H9 (cell line): Measurements from ENCODE around the gene GLB1L3. TPM values are rescaled to one million over a fixed set of nuclear protein-coding genes. Genes with fewer than 3 reads are reported as not detected.

ENCODE experiments used
- DNase-seq: peaks from one replicate; pipeline ENCODE4 v3.0.0-alpha.2; 2017
- H2AFZ ChIP-seq: one replicate; pipeline ENCODE4 v1.6.1; 2013; ENCODE audit warnings: mild to moderate bottlenecking, low read length, control low read depth, moderate library complexity
- H2AK5ac ChIP-seq: 2 replicates; pipeline ENCODE4 v1.6.1; 2013; ENCODE audit warnings: low read length, control low read depth, mixed read lengths; ENCODE audit not compliant: insufficient read length
- H2BK120ac ChIP-seq: one replicate; pipeline ENCODE4 v1.6.1; 2013; ENCODE audit warnings: low read depth, mild to moderate bottlenecking, low read length, control low read depth, inconsistent platforms; ENCODE audit not compliant: poor library complexity, severe bottlenecking
- H2BK12ac ChIP-seq: 2 replicates; pipeline ENCODE4 v1.6.1; 2013; ENCODE audit warnings: low read length, control low read depth, mixed read lengths, low read depth; ENCODE audit not compliant: insufficient read length
- H2BK15ac ChIP-seq: 2 replicates; pipeline ENCODE4 v1.6.1; 2013; ENCODE audit warnings: low read depth, low read length, control low read depth
- H2BK20ac ChIP-seq: one replicate; pipeline ENCODE4 v1.6.1; 2013; ENCODE audit warnings: low read depth, mild to moderate bottlenecking, low read length, control low read depth, inconsistent platforms; ENCODE audit not compliant: poor library complexity, severe bottlenecking
- H2BK5ac ChIP-seq: 2 replicates; pipeline ENCODE4 v1.6.1; 2013; ENCODE audit warnings: low read length, control low read depth, mixed read lengths; ENCODE audit not compliant: insufficient read length
- H3K14ac ChIP-seq: 2 replicates; pipeline ENCODE4 v1.6.1; 2013; ENCODE audit warnings: low read length, control low read depth; ENCODE audit not compliant: insufficient read depth
- H3K18ac ChIP-seq: 2 replicates; pipeline ENCODE4 v1.6.1; 2013; ENCODE audit warnings: low read depth, mild to moderate bottlenecking, mixed read lengths, low read length, control low read depth; ENCODE audit not compliant: insufficient read length
- H3K23ac ChIP-seq: 2 replicates; pipeline ENCODE4 v1.6.1; 2013; ENCODE audit warnings: low read length, control low read depth, mixed read lengths, low read depth; ENCODE audit not compliant: insufficient read length
- H3K23me2 ChIP-seq: 2 replicates; pipeline ENCODE4 v1.6.1; 2013; ENCODE audit warnings: low read depth, mild to moderate bottlenecking, mixed read lengths, low read length, control low read depth; ENCODE audit not compliant: insufficient read length, poor library complexity, severe bottlenecking
- H3K27ac ChIP-seq: 2 replicates; pipeline ENCODE4 v1.5.1; 2013; ENCODE audit warnings: low read length, control low read depth, mixed read lengths, low read depth; ENCODE audit not compliant: insufficient read length
- H3K27me3 ChIP-seq: 2 replicates; pipeline ENCODE4 v1.6.1; 2013; ENCODE audit warnings: low read length, control low read depth, inconsistent platforms; ENCODE audit not compliant: insufficient read depth
- H3K4ac ChIP-seq: 2 replicates; pipeline ENCODE4 v1.6.1; 2013; ENCODE audit warnings: low read depth, mild to moderate bottlenecking, control low read depth, inconsistent platforms, low read length, moderate library complexity
- H3K4me1 ChIP-seq: 2 replicates; pipeline ENCODE4 v1.6.1; 2013; ENCODE audit warnings: low read length, control low read depth, inconsistent platforms; ENCODE audit not compliant: insufficient read depth
- H3K4me2 ChIP-seq: 2 replicates; pipeline ENCODE4 v1.6.1; 2013; ENCODE audit warnings: low read length, control low read depth, mixed read lengths; ENCODE audit not compliant: insufficient read length, insufficient read depth
- H3K56ac ChIP-seq: 2 replicates; pipeline ENCODE4 v1.6.1; 2013; ENCODE audit warnings: low read depth, mild to moderate bottlenecking, mixed read lengths, low read length, control low read depth; ENCODE audit not compliant: insufficient read length
- H3K79me1 ChIP-seq: 2 replicates; pipeline ENCODE4 v1.6.1; 2013; ENCODE audit warnings: low read depth, mild to moderate bottlenecking, moderate library complexity, low read length, control low read depth, inconsistent platforms; ENCODE audit not compliant: insufficient read depth, poor library complexity, severe bottlenecking
- H3K79me2 ChIP-seq: 2 replicates; pipeline ENCODE4 v1.6.1; 2013; ENCODE audit warnings: low read length, control low read depth, inconsistent platforms; ENCODE audit not compliant: insufficient read depth
- H3K9ac ChIP-seq: 2 replicates; pipeline ENCODE4 v1.6.1; 2013; ENCODE audit warnings: low read length, control low read depth, mixed read lengths; ENCODE audit not compliant: insufficient read length; ENCODE audit errors: extremely low read depth
- H3K9me3 ChIP-seq: one replicate; pipeline ENCODE4 v1.6.1; 2013; ENCODE audit warnings: low read depth, low read length, inconsistent platforms; ENCODE audit not compliant: control insufficient read depth
- H3T11ph ChIP-seq: one replicate; pipeline ENCODE4 v1.6.1; 2013; ENCODE audit warnings: mild to moderate bottlenecking, low read length, control low read depth, inconsistent platforms
- H4K20me1 ChIP-seq: one replicate; pipeline ENCODE4 v1.6.1; 2013; ENCODE audit not compliant: control insufficient read depth, insufficient read length, insufficient read depth
- H4K5ac ChIP-seq: 2 replicates; pipeline ENCODE4 v1.6.1; 2013; ENCODE audit warnings: low read depth, mild to moderate bottlenecking, mixed read lengths, low read length, control low read depth; ENCODE audit not compliant: insufficient read length
- H4K8ac ChIP-seq: replicated peaks from 2 replicates; pipeline ENCODE4 v1.6.1; 2013; ENCODE audit warnings: low read length, control low read depth, mixed read lengths, low read depth; ENCODE audit not compliant: insufficient read length
- H4K91ac ChIP-seq: 2 replicates; pipeline ENCODE4 v1.6.1; 2013; ENCODE audit warnings: low read depth, mild to moderate bottlenecking, moderate library complexity, mixed read lengths, low read length, control low read depth; ENCODE audit not compliant: insufficient read length
- H3K27ac Mint-ChIP-seq, 3 experiments: 2 replicates in 2 of 3; 3 replicates in 1 of 3; pipeline ENCODE4 v1.8.0; 2020 to 2021; ENCODE audit warnings: mixed read lengths in 3 of 3, mild to moderate bottlenecking in 1 of 3, moderate library complexity in 1 of 3
- H3K27me3 Mint-ChIP-seq: 2 replicates; pipeline ENCODE4 v1.8.0; 2021; ENCODE audit warnings: low read depth, mild to moderate bottlenecking, moderate library complexity, mixed read lengths
- H3K36me3 Mint-ChIP-seq, 3 experiments: 2 replicates in 2 of 3; 3 replicates in 1 of 3; pipeline ENCODE4 v1.8.0; 2020 to 2021; ENCODE audit warnings: low read depth in 3 of 3, mixed read lengths in 3 of 3; ENCODE audit not compliant: insufficient read depth in 1 of 3
- H3K4me1 Mint-ChIP-seq, 2 experiments: 2 replicates each; pipeline ENCODE4 v1.8.0; 2020; ENCODE audit warnings: mixed read lengths in 2 of 2
- H3K4me3 Mint-ChIP-seq, 2 experiments: 2 replicates in 1 of 2; 3 replicates in 1 of 2; pipeline ENCODE4 v1.8.0; 2020 to 2021; ENCODE audit warnings: mild to moderate bottlenecking in 2 of 2, mixed read lengths in 2 of 2, moderate library complexity in 1 of 2
- H3K9me3 Mint-ChIP-seq, 2 experiments: 2 replicates in 1 of 2; 3 replicates in 1 of 2; pipeline ENCODE4 v1.8.0; 2020; ENCODE audit warnings: mild to moderate bottlenecking in 2 of 2, mixed read lengths in 2 of 2, moderate library complexity in 1 of 2
- CTCF ChIP-seq: fragments of 200-600 bp; sonication (generic); conservative IDR thresholded peaks from 3 replicates; pipeline ENCODE4 v1.8.0; 2021; ENCODE audit warnings: antibody characterized with exemption, mild to moderate bottlenecking
- WGBS: extraction: QIAGEN DNeasy Blood & Tissue Kit; methylation state at CpG from one replicate; pipeline ENCODE4 v1.1.7; 2013; ENCODE audit warnings: missing lambda C conversion rate, low lambda C conversion rate, mixed read lengths; ENCODE audit not compliant: insufficient read length; ENCODE audit errors: extremely low coverage; 5-methylcytosine and 5-hydroxymethylcytosine counted together
- total RNA-seq: library from RNA; stranded (reverse); gene quantifications from 2 replicates; pipeline ENCODE4 v1.2.1, GENCODE V29; 2021

Gene GLB1L3
- total RNA-seq, 1 experiment from 2014 or later = 11.2 TPM

- Histone ChIP-seq H2AFZ (no peak overlapping the region), H4K8ac (no peak overlapping the region), H4K5ac (no peak overlapping the region), H2BK12ac (no peak overlapping the region), H2BK15ac (no peak overlapping the region), H2AK5ac (no peak overlapping the region), H3K4me2 (no peak overlapping the region), H3K18ac (no peak overlapping the region), H2BK120ac (no peak overlapping the region), H2BK5ac (no peak overlapping the region), H3K4me1 (no peaks in the 10 kb centered on the region), H3K23me2 (no peaks in the 10 kb centered on the region), H4K91ac (no peak overlapping the region), H3K9ac (no peak overlapping the region), H3K27ac (no peak overlapping the region), H3K4ac (no peak overlapping the region), H3K14ac (no peak overlapping the region), H2BK20ac (no peak overlapping the region), H3K79me2 (no peaks in the 10 kb centered on the region), H3K27me3 (no peaks in the 10 kb centered on the region), H3T11ph (no peak overlapping the region), H3K56ac (no peak overlapping the region), H3K79me1 (no peaks in the 10 kb centered on the region), H3K23ac (no peak overlapping the region), H4K20me1 (no peaks in the 10 kb centered on the region), H3K9me3 (no peaks in the 10 kb centered on the region)
- DNase-seq = no peak
- Mint-ChIP-seq H3K9me3 (no peaks in the 10 kb centered on the region), H3K4me3 (no peak overlapping the region), H3K4me1 (peaks cover 2 to 8% of the 10 kb centered on the region in 2 experiments; a peak in 3 of 4 replicates), H3K27ac (peak overlapping the region in 1 of 3 experiments; percentile 28; a peak in 1 of 7 replicates), H3K27me3 (no peaks in the 10 kb centered on the region), H3K36me3 (peaks cover 5 to 22% (median 6%) of the 10 kb centered on the region in 3 experiments; a peak in 5 of 7 replicates)
- no peak for TF ChIP-seq CTCF
- WGBS = no CpG with 5 or more reads among the region's 11 CpGs
Measured at GRCh38 chr11:134237557-134237922, 38.6 kb upstream of the GLB1L3 start.
